SU-DHL-6 (cell line): ENCODE results near the gene CAD.

ENCODE experiments used
- H2AFZ ChIP-seq: fragments of 200-600 bp; sonication (generic); 2 replicates; pipeline ENCODE4 v1.6.1; 2014; ENCODE audit warnings: low read depth, mild to moderate bottlenecking, moderate library complexity, mixed read lengths, antibody characterized with exemption, low read length; ENCODE audit not compliant: severe bottlenecking
- H3F3A ChIP-seq: fragments of 200-600 bp; shearing (Covaris generic); 2 replicates; pipeline ENCODE4 v1.6.0; 2016; ENCODE audit warnings: antibody characterized with exemption, mild to moderate bottlenecking; ENCODE audit not compliant: insufficient read depth
- H3K27ac ChIP-seq: fragments of 200-600 bp; sonication (generic); 2 replicates; pipeline ENCODE4 v1.5.1; 2016; ENCODE audit warnings: low read depth, mild to moderate bottlenecking, low read length, moderate library complexity, mixed read lengths
- H3K27me3 ChIP-seq: fragments of 200-600 bp; sonication (generic), shearing (Covaris generic); 2 replicates; pipeline ENCODE4 v1.6.0; 2014; ENCODE audit warnings: mild to moderate bottlenecking, low read length
- H3K36me3 ChIP-seq: fragments of 200-600 bp; sonication (generic); 2 replicates; pipeline ENCODE4 v1.6.1; 2014; ENCODE audit warnings: mild to moderate bottlenecking, low read length, mixed read lengths
- H3K4me2 ChIP-seq: fragments of 300-600, 200-600 bp; shearing (Covaris generic), sonication (generic); 2 replicates; pipeline ENCODE4 v1.6.0; 2014; ENCODE audit warnings: low read length, low read depth, mild to moderate bottlenecking; ENCODE audit not compliant: poor library complexity, severe bottlenecking
- H3K4me3 ChIP-seq: fragments of 200-600 bp; sonication (generic); 2 replicates; pipeline ENCODE4 v1.5.1; 2014; ENCODE audit warnings: antibody characterized with exemption, low read length, mild to moderate bottlenecking, mixed read lengths; ENCODE audit not compliant: insufficient read depth, poor library complexity, severe bottlenecking
- H3K79me2 ChIP-seq: fragments of 200-600 bp; sonication (generic); 2 replicates; pipeline ENCODE4 v1.6.1; 2014; ENCODE audit warnings: mild to moderate bottlenecking, low read length, moderate library complexity; ENCODE audit not compliant: insufficient read depth
- H3K9ac ChIP-seq: fragments of 200-600 bp; sonication (generic); 2 replicates; pipeline ENCODE4 v1.7.0; 2014; ENCODE audit warnings: mild to moderate bottlenecking, low read length
- H3K9me2 ChIP-seq: fragments of 200-600 bp; sonication (generic); replicated peaks from 2 replicates; pipeline ENCODE4 v1.6.1; 2014; ENCODE audit warnings: low read length; ENCODE audit not compliant: insufficient read depth
- H3K9me3 ChIP-seq: fragments of 200-600 bp; sonication (generic); 2 replicates; pipeline ENCODE4 v1.6.1; 2014; ENCODE audit warnings: low read length, mixed read lengths; ENCODE audit not compliant: insufficient read depth
- H4K20me1 ChIP-seq: fragments of 200-600 bp; sonication (generic); 2 replicates; pipeline ENCODE4 v1.6.1; 2014; ENCODE audit warnings: low read depth, mild to moderate bottlenecking, antibody characterized with exemption, low read length, moderate library complexity, mixed read lengths
- EZH2phosphoT487 ChIP-seq: fragments of 200-600 bp; sonication (generic), shearing (Covaris generic); conservative IDR thresholded peaks from 2 replicates; pipeline ENCODE4 v1.6.1; 2018; ENCODE audit warnings: mild to moderate bottlenecking, antibody characterized with exemption, low read length, moderate library complexity, mixed read lengths
- TF ChIP-seq, protein P1 (sequence below): fragments of 200-600 bp; sonication (generic); IDR thresholded peaks from one replicate; pipeline ENCODE4 v1.5.1; 2017; ENCODE audit warnings: antibody characterized with exemption, mild to moderate bottlenecking, low read length, moderate library complexity; ENCODE audit not compliant: insufficient read depth, poor library complexity, severe bottlenecking

CAD gene

GRCh38 chr2:27281442-27281841, 64.3 kb downstream of the CAD start:
- no peaks in the 10 kb centered on the region for H3K9me3 ChIP-seq
- H2AFZ ChIP-seq, result no peak overlapping the region
- H3K27me3 ChIP-seq, result no peaks in the 10 kb centered on the region
- no peaks in the 10 kb centered on the region for H3K9me2 ChIP-seq
- H3K36me3 ChIP-seq, result no peaks in the 10 kb centered on the region
- H3K9ac ChIP-seq, result no peak overlapping the region
- no peaks in the 10 kb centered on the region for H4K20me1 ChIP-seq
- TF ChIP-seq, protein P1, sequence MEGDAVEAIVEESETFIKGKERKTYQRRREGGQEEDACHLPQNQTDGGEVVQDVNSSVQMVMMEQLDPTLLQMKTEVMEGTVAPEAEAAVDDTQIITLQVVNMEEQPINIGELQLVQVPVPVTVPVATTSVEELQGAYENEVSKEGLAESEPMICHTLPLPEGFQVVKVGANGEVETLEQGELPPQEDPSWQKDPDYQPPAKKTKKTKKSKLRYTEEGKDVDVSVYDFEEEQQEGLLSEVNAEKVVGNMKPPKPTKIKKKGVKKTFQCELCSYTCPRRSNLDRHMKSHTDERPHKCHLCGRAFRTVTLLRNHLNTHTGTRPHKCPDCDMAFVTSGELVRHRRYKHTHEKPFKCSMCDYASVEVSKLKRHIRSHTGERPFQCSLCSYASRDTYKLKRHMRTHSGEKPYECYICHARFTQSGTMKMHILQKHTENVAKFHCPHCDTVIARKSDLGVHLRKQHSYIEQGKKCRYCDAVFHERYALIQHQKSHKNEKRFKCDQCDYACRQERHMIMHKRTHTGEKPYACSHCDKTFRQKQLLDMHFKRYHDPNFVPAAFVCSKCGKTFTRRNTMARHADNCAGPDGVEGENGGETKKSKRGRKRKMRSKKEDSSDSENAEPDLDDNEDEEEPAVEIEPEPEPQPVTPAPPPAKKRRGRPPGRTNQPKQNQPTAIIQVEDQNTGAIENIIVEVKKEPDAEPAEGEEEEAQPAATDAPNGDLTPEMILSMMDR, result no peak
- no peak for TF ChIP-seq EZH2phosphoT487
- no peak overlapping the region for H3K4me2 ChIP-seq
- no peaks in the 10 kb centered on the region for H3F3A ChIP-seq
- H3K27ac ChIP-seq, result no peak overlapping the region
- no peak overlapping the region for H3K4me3 ChIP-seq
- H3K79me2 ChIP-seq, result no peaks in the 10 kb centered on the region

- Histone ChIP-seq H3K4me3 (no peak within 1 kb of the TSS), H2AFZ (no peak within 1 kb of the TSS), H3K9ac (no peak within 1 kb of the TSS)
Observed at GRCh38 chr2:27281855-27282559, 64.8 kb downstream of the CAD start, which contains the start of gene TRIM54. TSS of gene TRIM54 (plus strand) at chr2:27282429. CDS start at chr2:27282732, 303 bp downstream.

GRCh38 chr2:27282892-27283291, 65.7 kb downstream of the CAD start:
- no peaks in the 10 kb centered on the region for H3F3A ChIP-seq
- H3K27me3 ChIP-seq, result no peaks in the 10 kb centered on the region
- no peaks in the 10 kb centered on the region for H3K79me2 ChIP-seq
- no peak for TF ChIP-seq EZH2phosphoT487
- H3K27ac ChIP-seq, result no peak overlapping the region
- no peaks in the 10 kb centered on the region for H3K36me3 ChIP-seq
- no peak overlapping the region for H3K4me3 ChIP-seq
- no peak overlapping the region for H2AFZ ChIP-seq
- H3K9me3 ChIP-seq, result no peaks in the 10 kb centered on the region
- H3K9me2 ChIP-seq, result no peaks in the 10 kb centered on the region
- no peaks in the 10 kb centered on the region for H4K20me1 ChIP-seq
- H3K9ac ChIP-seq, result no peak overlapping the region
- H3K4me2 ChIP-seq, result no peak overlapping the region

More at GRCh38 chr2:27281855-27282559, 64.8 kb downstream of the CAD start, which contains the start of gene TRIM54:
- no peak within 1 kb of the TSS for H3K27ac ChIP-seq
- H4K20me1 ChIP-seq, result no peaks in the 10 kb centered on the region
- H3K79me2 ChIP-seq, result no peaks in the 10 kb centered on the region
- no peaks in the 10 kb centered on the region for H3K36me3 ChIP-seq
- H3K9me3 ChIP-seq, result no peaks in the 10 kb centered on the region
- TF ChIP-seq, protein P1, result no peak
- TF ChIP-seq EZH2phosphoT487, result no peak
- H3K27me3 ChIP-seq, result no peaks in the 10 kb centered on the region
- no peaks in the 10 kb centered on the region for H3F3A ChIP-seq
- no peak within 1 kb of the TSS for H3K4me2 ChIP-seq
- no peaks in the 10 kb centered on the region for H3K9me2 ChIP-seq

- H3K4me3 ChIP-seq, result no peak overlapping the region
- no peak overlapping the region for H2AFZ ChIP-seq
- no peak overlapping the region for H3K27ac ChIP-seq
- H3K79me2 ChIP-seq, result no peaks in the 10 kb centered on the region
- H3K27me3 ChIP-seq, result no peaks in the 10 kb centered on the region
- H4K20me1 ChIP-seq, result no peaks in the 10 kb centered on the region
- TF ChIP-seq, protein P1, result no peak
- TF ChIP-seq EZH2phosphoT487, result no peak
- no peaks in the 10 kb centered on the region for H3K9me3 ChIP-seq
- H3K4me2 ChIP-seq, result no peak overlapping the region
- H3K36me3 ChIP-seq, result no peaks in the 10 kb centered on the region
- no peaks in the 10 kb centered on the region for H3K9me2 ChIP-seq
- no peak overlapping the region for H3K9ac ChIP-seq
- no peaks in the 10 kb centered on the region for H3F3A ChIP-seq
Observed at GRCh38 chr2:27284996-27285395, 67.8 kb downstream of the CAD start.
